Jurkat, Clone E6-1 (cell line): ENCODE measurements around the gene ITGA2. TPM values are rescaled to one million over a fixed set of nuclear protein-coding genes. Genes with fewer than 3 reads are reported as not detected.
"Not testable (repeated sequence)": the region's sequence is repeated elsewhere in the genome, so short reads cannot be mapped to it uniquely, and the experiment has no call there.

ENCODE experiments used
- DNase-seq: peaks from one replicate; pipeline ENCODE4 v3.0.0-alpha.2; 2011; ENCODE audit warnings: low read depth, low spot score
- H3K4me3 ChIP-seq: 2 replicates; pipeline ENCODE4 v1.5.1; 2011; ENCODE audit warnings: mild to moderate bottlenecking, low read length, control low read depth, moderate library complexity
- polyA plus RNA-seq: library from polyadenylated mRNA; unstranded; fragments of >200 nt; gene quantifications from one replicate; pipeline ENCODE4 v1.2.1, GENCODE V29; 2012; ENCODE audit warnings: missing spikeins; ENCODE audit not compliant: insufficient read length, insufficient read depth

The ITGA2 gene
- polyA plus RNA-seq = 1.0 TPM

DNA sequence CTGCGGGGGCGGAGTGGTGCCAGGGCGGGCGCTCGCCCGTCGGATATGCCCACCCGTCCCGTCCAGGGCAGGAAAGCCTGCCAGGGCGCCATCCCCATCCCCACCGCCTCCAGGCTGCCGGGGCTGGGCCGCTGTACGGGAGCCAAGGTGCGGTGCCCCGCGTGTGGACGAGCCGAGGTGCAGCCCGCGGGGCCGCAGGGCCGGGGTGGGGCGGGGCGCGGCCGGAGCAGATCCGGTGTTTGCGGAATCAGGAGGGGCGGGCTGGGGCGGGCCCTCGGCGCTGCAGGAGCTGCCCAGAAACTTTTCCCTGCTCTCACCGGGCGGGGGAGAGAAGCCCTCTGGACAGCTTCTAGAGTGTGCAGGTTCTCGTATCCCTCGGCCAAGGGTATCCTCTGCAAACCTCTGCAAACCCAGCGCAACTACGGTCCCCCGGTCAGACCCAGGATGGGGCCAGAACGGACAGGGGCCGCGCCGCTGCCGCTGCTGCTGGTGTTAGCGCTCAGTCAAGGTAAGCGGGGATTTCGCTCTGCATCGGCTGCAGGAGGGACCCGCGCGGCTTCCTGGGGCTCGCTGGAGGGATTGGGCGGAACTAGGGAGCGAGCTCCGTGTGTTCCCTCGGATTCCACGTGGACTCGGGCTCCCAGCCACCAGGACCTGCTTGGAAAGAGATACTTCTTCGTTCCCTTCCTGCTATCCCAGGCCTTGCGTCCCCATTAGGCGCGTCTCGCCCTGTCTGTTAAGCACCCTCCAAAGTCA is at the start of gene ITGA2:
ITGA2 (plus strand) TSS at position 328 of the 756 bp plus-strand sequence; CDS start at position 445, 117 bp downstream.
- peak within 1 kb of the TSS; percentile 60 for H3K4me3 ChIP-seq
- no peak for DNase-seq

DNA sequence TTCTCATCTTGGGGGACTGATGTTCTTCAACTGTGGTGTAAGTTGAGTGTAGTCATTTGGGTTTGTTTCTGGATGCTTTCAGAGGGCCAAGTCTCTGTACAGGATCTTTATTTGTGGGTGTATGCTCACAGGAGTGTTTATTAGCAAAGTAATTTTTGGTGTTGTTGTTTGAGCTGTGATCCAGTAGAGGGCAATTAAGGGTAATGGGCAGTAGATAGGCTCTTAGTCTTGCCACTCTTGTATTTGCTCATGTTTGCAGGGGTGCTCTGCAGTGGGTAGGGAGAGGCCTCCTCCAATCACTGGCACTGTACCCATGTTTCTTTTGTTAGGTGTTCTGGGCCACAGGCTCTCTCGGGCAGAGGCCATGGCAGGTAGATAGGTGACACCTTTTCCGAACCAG is 45.9 kb upstream of the ITGA2 start:
- no peak for DNase-seq
- H3K4me3 ChIP-seq = no peak overlapping the region

DNA sequence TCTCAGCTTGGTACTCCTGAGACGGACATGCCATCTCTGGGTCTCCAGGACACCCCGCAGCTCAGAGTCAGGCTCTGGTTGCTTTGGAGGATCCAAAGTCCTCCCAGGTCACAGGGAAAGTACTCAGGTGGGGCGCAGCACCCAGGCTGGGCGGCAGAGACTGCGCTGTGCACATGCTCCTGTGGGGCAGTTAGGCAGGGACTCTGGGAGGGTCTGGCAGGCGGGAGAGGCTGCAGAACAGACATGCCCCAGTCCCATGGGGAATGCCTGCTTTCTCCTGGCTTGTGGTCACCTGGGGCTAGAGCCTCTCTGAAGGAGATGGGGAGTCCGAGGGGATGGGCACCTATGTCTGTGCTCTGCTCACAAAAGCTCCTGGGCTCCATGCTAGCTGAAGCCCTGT is 45.3 kb upstream of the ITGA2 start:
- no peak for DNase-seq
- H3K4me3 ChIP-seq = no peak overlapping the region

DNA sequence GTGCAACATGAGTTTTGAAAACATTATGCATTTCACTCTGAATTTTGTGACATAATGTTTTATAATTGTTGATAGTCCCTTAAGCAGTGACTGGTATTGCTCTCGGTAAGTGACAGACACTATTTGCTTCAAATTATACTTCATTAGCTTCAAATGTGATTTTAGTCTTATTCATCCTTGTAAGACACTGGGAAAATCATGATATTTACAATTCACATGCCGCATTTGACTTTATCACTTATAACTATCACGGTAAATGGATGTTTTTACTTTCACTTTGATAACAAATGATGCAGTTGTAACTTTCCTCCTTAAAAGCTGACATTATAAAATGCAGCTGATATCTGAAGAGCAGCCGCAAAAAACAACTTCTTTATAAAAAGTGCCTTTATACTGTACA is 44.1 kb upstream of the ITGA2 start:
- no peak for DNase-seq
- no peak overlapping the region for H3K4me3 ChIP-seq

DNA sequence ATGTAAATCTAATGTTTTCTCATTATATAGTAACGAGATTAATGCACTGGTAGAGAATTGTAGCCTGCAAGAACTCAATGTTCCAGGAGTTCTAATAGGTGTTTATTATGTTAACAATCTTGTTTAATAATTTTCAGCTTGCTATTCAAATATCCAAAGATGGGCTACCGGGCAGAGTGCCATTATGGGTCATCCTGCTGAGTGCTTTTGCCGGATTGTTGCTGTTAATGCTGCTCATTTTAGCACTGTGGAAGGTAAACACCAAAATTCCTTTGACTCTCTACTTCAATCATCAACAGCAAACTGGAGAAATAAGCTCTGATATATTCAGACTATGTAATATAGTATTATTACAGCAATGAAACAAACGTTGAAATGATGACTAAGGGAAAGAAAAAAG is 41.9 kb upstream of the ITGA2 start:
- H3K4me3 ChIP-seq = no peak overlapping the region
- DNase-seq = no peak

DNA sequence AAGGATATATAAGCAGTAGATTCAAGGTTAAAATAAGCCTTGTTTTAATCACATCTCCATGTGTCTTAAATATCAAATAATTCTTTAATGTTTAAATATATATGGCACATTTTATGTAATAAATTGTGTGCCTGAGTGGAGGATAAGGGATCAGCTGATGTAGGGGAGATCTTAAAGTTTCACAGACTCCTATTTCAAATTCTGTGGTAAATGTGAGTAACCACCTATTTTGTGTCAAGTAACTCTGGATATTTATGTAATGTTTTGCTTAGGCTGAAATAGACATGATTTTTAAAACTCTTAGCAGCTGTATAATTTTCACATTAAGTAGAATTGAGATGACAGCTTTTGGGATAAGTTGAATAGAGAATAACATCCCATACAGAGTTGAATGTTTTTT is 41.3 kb upstream of the ITGA2 start:
- no peak overlapping the region for H3K4me3 ChIP-seq
- DNase-seq = no peak

DNA sequence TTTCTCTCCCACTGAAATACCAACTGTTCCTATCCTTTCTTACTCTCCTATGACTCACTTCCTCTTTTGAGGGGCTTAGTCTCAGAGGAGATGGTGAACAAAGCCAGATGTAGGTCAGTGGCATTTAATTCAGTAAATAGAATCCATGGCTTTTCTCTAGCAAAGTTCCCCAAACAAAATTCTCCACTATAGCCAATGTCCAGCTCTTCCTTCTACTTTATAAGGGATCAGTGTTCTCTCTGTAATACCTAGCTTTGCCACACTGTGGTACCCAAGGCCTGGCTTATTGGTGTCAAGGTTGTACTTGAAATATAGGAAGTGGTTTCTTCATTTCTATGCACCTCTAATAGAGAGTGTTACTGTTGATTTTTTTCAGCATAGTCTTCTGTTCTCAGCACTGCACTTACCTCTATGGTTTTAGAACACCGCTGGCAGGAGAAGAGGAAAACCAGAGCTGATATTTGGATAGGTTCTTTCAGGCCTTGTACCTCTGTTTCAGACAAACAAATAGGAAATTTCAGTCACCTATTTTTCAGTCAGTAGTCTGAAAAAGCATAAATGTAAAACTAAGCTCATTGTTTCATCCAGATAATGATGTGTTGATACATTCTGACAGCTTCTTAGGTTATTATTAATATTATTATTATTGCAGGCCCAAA is 40.6 kb upstream of the ITGA2 start:
- no peak overlapping the region for H3K4me3 ChIP-seq
- peak; percentile 77 for DNase-seq

DNA sequence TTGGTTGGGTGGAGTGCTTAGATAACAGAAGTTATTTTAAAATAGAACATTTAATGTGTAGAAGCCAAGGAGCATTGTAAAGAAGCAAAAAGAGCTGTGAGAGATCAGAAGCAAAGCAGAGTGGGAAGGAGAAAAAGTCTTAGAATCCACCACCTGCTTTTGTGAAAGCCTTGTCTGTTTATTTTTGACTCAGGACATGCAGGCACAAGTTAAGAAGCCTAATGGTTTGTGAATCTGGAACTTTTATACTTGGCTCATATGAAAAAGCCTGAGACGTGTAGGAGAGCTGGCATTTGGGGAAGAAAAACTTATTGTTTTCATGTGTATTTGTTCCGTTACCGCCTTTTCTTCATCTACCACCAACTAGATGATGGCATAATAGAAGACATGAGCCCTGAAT is 38.5 kb upstream of the ITGA2 start:
- DNase-seq = no peak
- H3K4me3 ChIP-seq = no peak overlapping the region

DNA sequence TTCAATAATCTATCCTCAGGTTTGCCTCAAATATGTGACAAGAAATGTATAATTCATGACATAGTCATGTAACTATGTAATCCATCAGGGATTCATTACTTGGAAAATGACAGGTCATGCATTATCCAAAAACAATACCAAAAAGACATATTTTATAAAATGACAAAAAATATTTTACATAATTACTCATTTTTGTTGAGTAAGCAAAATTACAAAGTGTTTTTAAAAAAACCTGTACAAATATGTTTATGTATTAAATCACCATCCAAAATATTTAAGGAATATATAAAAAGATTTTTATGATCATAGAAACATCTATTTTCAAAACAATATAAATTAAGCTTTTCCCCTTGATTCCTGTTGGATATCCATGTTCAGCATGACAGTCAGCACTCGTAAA is 36.7 kb upstream of the ITGA2 start:
- DNase-seq = no peak
- no peak overlapping the region for H3K4me3 ChIP-seq

DNA sequence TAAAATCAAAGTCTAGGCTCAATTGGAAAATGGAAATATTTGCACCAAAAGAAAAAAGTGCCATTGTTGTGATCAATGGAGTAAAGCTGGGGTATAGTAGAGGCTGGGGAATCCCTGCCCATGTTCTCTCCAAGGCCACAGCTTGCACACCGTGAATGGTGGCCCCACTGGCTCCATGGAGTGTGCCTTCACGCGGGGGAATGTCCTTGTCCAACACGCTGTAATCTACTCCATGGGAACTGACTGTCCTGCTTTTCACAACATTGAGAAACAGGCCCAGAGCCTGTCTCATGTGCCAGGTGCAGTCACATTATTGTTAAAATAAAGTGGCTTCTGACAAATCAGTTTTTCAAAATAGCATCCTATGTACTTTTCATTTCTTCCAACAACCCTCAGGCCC is 33.1 kb upstream of the ITGA2 start:
- H3K4me3 ChIP-seq = no peak overlapping the region
- DNase-seq = no peak

DNA sequence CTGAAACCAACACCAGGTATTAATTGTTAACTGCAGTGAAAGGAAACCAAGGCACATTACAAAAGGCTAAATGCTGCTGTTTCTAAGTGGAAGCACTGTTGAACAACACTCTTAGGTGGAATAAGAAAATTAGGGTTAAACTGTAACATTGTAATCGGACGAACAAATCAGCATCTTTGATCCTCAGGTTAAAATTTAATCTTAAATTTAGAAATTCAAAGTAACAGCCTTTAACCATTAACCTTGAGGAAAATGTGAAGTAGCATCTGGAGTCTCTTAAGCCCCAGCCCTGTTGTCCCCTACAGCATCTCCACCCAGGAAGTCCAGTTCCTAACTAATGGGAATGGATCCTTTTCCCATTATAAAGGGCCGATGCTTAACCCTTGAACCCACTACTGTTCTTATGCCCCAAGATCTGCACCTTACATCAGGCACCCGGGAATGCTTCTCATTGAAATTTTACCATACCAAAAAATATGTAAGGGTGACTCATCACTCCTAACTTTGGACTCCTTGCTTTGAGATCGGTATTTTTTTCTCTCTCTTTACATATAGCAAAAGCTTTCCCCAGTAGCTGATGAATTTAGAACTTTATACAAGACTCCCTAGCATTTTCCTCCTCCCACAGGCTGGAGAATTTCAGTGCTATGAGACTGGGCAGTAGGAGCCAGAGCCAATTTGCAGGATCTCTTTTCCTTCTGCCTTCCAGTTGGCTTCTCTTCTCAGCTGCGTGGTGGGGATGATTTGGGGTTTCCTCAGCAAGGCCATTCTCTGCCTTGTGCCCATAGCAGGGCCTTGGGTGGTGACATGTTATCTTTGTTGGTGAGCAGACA is 32.0 kb upstream of the ITGA2 start:
- DNase-seq = no peak
- no peak overlapping the region for H3K4me3 ChIP-seq

DNA sequence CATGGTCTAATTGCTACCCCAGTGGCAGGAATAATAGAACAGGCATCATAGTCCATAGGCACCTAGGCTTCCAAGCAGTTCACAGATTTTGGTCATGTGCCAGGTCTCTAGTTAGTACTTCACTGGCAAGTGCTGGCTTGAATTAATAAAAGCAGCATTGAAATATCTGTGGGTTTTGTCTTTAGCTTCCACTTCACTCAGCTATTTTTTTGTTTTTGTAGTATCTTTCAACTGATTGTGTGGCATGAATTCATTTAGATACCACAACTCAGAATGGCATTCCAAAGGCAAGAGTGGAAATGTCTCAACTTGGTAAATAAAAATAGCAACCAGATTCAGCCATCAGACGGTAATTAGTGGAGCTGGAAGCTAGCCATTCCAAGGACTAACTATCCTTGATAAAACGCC is 27.9 kb upstream of the ITGA2 start:
- no peak overlapping the region for H3K4me3 ChIP-seq
- no peak for DNase-seq

DNA sequence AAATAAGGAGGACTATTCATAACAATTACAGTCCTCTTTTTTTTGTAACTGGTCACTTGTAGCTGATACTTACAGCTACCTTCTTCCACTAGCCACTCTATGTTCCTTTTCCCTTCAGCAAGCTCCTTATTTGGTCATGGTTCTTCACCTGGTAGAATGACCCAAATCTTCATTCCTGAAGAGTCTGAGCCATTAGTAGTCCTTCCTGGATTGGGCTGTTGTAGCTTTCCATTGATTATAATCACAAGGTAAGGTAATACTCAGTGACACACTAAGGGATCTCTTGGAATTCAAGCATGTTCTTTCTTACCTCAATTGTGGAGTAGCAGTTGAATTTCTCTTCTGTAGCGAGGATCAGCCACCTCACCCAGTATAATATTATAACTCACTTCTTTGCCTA is 25.5 kb upstream of the ITGA2 start:
- no peak for DNase-seq
- no peak overlapping the region for H3K4me3 ChIP-seq

DNA sequence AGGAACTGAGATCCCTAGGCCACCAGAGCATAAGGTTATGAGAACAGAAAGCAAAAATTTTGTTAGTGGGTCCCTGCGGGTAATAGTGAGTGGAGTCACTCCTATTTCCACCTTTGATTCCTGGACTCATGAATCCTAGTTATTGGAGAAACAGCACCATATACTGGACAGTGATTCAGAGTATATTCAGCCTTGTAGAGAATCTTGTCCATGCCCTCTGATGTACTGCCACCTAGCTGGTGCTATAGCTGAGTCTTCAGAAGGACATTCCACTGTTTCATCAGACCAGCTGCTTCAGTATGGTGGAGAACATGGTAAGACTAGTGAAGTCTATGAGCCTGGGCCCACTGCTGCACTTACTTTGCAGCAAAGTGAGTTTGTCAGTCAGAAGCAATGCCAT is 25.0 kb upstream of the ITGA2 start:
- H3K4me3 ChIP-seq = no peak overlapping the region
- no peak for DNase-seq

DNA sequence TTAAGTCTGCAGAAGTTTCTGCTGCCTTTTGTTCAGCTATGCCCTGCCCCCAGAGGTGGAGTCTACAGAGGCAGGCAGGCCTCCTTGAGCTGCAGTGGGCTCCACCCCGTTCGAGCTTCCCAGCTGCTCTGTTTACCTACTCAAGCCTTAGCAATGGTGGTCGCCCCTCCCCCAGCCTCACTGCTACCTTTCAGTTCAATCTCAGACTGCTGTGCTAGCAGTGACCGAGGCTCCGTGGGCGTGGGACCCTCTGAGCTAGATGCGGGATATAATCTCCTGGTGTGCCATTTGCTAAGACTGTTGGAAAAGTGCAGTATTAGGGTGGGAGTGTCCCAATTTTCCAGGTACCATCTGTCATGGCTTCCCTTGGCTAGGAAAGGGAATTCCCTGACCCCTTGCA is 13.0 kb upstream of the ITGA2 start:
- H3K4me3 ChIP-seq, DNase-seq: not testable (repeated sequence)

DNA sequence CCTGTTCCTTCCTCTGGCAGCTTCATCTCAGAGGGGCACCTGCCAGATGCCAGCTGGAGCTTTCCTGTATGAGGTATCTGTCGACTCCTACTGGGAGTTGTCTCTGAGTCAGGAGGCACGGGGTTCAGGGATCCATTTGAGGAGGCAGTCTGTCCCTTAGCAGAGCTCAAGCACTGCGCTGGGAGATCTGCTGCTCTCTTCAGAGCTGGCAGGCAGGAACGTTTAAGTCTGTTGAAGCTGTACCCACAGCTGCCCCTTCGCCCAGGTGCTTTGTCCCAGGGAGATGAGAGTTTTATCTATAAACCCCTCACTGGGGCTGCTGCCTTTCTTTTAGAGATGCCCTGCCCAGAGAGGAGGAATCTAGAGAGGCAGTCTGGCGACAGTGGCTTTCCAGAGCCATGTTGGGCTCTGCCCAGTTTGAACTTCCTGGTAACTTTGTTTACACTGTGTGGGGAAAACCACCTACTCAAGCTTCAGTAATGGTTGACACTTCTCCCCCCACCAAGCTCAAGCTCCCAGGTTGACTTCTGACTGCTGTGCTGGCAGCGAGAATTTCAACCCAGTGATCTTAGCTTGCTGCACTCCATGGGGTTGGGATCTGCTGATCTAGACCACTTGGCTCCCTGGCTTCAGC is 11.8 kb upstream of the ITGA2 start:
- H3K4me3 ChIP-seq = no peak overlapping the region
- no peak for DNase-seq

DNA sequence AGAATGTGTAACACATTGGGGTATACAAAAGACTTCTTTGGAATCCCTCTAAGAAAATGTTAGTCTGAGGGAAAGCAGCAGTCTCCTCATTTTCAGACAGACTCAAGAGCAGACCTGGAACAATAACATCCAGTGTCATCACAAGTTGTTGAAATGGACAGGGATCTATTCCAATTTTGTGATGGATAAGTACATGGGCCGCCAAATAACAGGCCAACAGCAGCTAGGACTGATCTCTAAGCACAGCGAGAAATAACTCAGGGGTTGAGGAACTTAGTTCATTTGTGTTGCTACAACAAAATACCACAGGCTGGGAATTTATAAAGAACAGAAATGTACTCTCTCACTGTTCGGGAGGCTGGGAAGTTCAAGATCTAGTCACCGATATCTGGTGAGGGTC is 7.6 kb upstream of the ITGA2 start:
- H3K4me3 ChIP-seq = no peak overlapping the region
- no peak for DNase-seq

DNA sequence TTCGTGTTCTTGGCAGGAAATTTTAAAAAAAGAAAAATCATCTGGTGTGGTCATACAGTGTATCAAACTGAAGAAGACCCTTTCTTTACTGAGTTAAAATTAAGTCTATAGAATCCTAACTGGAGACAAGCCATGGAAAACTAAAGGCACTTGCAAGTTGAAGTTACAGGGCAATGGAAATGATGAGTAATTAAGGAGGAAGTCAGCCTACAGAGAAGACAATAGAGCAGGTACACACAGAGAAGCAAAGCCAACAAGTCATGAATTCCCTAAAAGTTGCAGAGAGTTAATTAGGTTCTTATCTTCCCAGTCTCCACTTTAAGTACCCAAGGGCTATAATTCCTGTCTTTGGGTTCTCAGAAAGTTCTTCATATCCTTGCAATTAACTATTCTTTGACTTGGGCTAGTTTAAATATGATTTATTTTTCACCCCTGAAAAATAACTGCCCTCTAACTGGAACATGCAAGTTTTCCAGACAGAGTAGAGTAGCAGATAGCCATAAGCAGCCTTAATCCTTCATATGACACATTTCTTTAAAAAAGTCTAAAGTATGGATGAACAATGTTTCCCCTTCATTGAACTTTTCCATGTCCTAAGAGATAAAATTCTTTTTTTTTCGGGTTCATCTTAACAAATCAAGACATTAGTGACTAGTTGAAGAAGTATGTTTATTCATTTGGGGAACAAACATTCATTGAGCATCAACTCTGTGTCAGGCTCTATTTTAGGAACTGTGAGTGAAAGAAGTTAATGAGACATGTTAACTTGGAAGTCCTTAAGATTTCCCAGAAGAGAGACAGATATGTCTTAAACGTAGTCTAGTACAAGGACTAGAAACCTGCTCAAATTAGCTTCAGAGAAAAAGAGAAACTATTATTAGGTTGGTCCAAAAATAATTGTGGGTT is 5.2 kb upstream of the ITGA2 start:
- no peak for DNase-seq
- H3K4me3 ChIP-seq = no peak overlapping the region

DNA sequence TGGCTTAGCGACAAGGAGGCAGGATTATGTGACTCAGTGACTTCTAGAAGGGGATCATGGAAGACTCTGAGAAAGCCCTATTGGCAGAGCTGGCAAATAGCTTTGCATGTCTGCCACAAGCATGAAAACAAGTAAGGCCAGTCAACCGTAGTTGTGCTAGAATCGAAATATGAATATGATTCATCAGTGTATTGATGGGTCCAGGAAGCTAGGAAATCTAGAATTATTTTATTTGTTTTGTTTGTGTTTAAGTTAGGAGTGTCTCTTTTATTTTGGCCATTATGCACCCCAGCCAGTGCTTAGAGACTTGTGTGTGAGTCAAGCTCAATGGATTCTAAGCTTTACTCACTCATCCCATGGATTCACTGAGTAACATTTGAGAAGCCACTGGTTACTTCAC is 3.8 kb upstream of the ITGA2 start:
- H3K4me3 ChIP-seq = no peak overlapping the region
- DNase-seq = no peak
